HepG2 (cell line): ENCODE measurements around the gene RTF1. TPM values are rescaled to one million over a fixed set of nuclear protein-coding genes. Genes with fewer than 3 reads are reported as not detected.
A peak's percentile ranks its signal among the peaks of the same experiment; 100 is the strongest.

Experiments used
- HMGXB4 ChIP-seq, 2 experiments: sonication (generic) in 1 of 2; formaldehyde crosslinking in 1 of 2; IDR thresholded peaks; 2 replicates each; pipeline versions ENCODE4 v1.4.0 to v1.6.1; 2018 to 2020; ENCODE audit warnings: missing genetic modification reagents in 2 of 2, borderline replicate concordance in 1 of 2, low read depth in 1 of 2, mild to moderate bottlenecking in 1 of 2, missing biosample characterization in 1 of 2
- MIER3 ChIP-seq: IDR thresholded peaks from 2 replicates; pipeline ENCODE4 v1.6.1; 2016; ENCODE audit warnings: missing compliant biosample characterization, borderline replicate concordance
- RXRB ChIP-seq: IDR thresholded peaks from 2 replicates; pipeline ENCODE4 v1.6.1; 2016; ENCODE audit warnings: borderline replicate concordance, missing genetic modification reagents, missing compliant biosample characterization
- SATB2 ChIP-seq: sonication (generic); formaldehyde crosslinking; IDR thresholded peaks from 2 replicates; pipeline ENCODE4 v1.5.0; 2020; ENCODE audit warnings: missing genetic modification reagents
- TAF1 ChIP-seq: sonication (generic); formaldehyde crosslinking; IDR thresholded peaks from 2 replicates; pipeline ENCODE4 v1.4.0; 2020; ENCODE audit warnings: missing genetic modification reagents
- ZBTB26 ChIP-seq: IDR thresholded peaks from 2 replicates; pipeline ENCODE4 v1.6.1; 2016; ENCODE audit warnings: missing compliant biosample characterization, missing genetic modification reagents, borderline replicate concordance
- ZFX ChIP-seq: sonication (generic); formaldehyde crosslinking; IDR thresholded peaks from 2 replicates; pipeline ENCODE4 v1.4.0; 2020; ENCODE audit warnings: mild to moderate bottlenecking, low read depth, missing genetic modification reagents, moderate library complexity
- ZKSCAN8 ChIP-seq: IDR thresholded peaks from 2 replicates; pipeline ENCODE4 v1.6.1; 2016; ENCODE audit warnings: borderline replicate concordance, missing genetic modification reagents, missing compliant biosample characterization
- ZNF160 ChIP-seq: sonication (generic); formaldehyde crosslinking; IDR thresholded peaks from 2 replicates; pipeline ENCODE4 v1.8.0; 2022; ENCODE audit warnings: mild to moderate bottlenecking, inconsistent platforms, missing genetic modification reagents
- ZNF616 ChIP-seq: sonication (generic); formaldehyde crosslinking; IDR thresholded peaks from 2 replicates; pipeline ENCODE4 v1.5.0; 2020; ENCODE audit warnings: low read depth, mild to moderate bottlenecking, missing genetic modification reagents
- ZNF629 ChIP-seq: sonication (generic); formaldehyde crosslinking; conservative IDR thresholded peaks from 2 replicates; pipeline ENCODE4 v1.5.0; 2020; ENCODE audit warnings: missing genetic modification reagents
- ZNF747 ChIP-seq: sonication (generic); formaldehyde crosslinking; IDR thresholded peaks from 2 replicates; pipeline ENCODE4 v1.8.1; 2023; ENCODE audit warnings: missing genetic modification reagents, mild to moderate bottlenecking, borderline replicate concordance
- polyA plus RNA-seq, 8 experiments: library from polyadenylated mRNA; depleted of rRNA in 3 of 8; stranded (reverse) in 7 of 8; unstranded in 1 of 8; fragments of >200 nt; fragmentation: Illumina TruSeq in 4 of 8; extraction: Trizol in 4 of 8; gene quantifications; 2 replicates each; pipeline versions ENCODE4 v1.2.1 to v1.2.3, GENCODE V29; 2011 to 2016; ENCODE audit warnings: low read depth in 4 of 8, missing spikeins in 1 of 8, mixed read lengths in 1 of 8; ENCODE audit not compliant: insufficient read depth in 1 of 8
- total RNA-seq, 5 experiments: library from RNA; depleted of rRNA; stranded (reverse); fragments of >200 nt; fragmentation: Illumina TruSeq; extraction: Trizol; gene quantifications; 2 replicates each; pipeline ENCODE4 v1.2.3, GENCODE V29; 2016; ENCODE audit warnings: low read depth in 1 of 5
- TF ChIP-seq, protein P1 (sequence below): sonication (generic); formaldehyde crosslinking; IDR thresholded peaks from 2 replicates; pipeline ENCODE4 v1.5.0; 2020; ENCODE audit warnings: mild to moderate bottlenecking, missing genetic modification reagents, borderline replicate concordance
- TF ChIP-seq, protein P2 (sequence below): IDR thresholded peaks from 2 replicates; pipeline ENCODE4 v1.6.1; 2016; ENCODE audit warnings: missing genetic modification reagents, missing compliant biosample characterization
- TF ChIP-seq, protein P3 (sequence below): sonication (generic); formaldehyde crosslinking; IDR thresholded peaks from 2 replicates; pipeline ENCODE4 v1.4.0; 2020; ENCODE audit warnings: missing genetic modification reagents

The RTF1 gene
- total and polyA plus RNA-seq, 2 of the 13 experiments (the other 11 are each of a cell fraction or from before 2014, with no cell fraction given) = 13.9 to 17.9 TPM

DNA sequence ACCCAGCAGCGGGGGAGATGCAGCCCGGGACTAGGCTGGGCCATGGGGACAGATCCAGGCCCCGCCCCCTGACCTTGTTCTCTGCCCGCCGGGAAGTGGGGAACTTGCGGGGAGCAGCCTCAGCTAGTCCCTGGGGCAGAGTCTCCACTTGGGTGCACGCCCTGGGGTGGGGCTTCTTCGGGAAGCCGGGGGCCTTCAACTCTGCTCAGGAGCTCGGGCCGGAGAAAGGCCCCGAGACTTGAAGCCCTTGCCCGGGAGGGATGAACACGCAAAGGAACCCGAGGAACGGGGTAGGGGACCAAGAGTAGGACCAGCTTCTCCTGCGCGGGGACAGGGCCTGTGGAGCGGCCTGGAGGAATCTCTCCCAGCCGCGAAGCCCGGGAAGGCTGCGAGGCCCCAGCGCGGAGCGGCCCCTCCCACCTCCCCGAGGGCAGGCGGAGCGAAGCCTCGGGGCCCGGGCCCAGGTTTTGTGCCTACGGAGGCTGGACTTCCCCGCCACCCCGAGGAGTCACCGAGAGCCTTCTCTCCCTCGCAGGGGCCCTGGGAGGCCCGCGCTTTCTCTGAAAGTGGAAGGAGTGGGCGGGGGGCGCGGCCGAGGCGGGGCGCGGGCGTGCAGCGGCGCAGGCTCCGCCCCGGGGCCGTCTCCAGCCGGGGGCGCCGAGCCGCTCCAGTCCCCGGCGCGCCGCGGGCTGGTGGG lies 76.5 kb downstream of the RTF1 start, which contains the start of gene ITPKA (continued):
- TF ChIP-seq, protein P1, sequence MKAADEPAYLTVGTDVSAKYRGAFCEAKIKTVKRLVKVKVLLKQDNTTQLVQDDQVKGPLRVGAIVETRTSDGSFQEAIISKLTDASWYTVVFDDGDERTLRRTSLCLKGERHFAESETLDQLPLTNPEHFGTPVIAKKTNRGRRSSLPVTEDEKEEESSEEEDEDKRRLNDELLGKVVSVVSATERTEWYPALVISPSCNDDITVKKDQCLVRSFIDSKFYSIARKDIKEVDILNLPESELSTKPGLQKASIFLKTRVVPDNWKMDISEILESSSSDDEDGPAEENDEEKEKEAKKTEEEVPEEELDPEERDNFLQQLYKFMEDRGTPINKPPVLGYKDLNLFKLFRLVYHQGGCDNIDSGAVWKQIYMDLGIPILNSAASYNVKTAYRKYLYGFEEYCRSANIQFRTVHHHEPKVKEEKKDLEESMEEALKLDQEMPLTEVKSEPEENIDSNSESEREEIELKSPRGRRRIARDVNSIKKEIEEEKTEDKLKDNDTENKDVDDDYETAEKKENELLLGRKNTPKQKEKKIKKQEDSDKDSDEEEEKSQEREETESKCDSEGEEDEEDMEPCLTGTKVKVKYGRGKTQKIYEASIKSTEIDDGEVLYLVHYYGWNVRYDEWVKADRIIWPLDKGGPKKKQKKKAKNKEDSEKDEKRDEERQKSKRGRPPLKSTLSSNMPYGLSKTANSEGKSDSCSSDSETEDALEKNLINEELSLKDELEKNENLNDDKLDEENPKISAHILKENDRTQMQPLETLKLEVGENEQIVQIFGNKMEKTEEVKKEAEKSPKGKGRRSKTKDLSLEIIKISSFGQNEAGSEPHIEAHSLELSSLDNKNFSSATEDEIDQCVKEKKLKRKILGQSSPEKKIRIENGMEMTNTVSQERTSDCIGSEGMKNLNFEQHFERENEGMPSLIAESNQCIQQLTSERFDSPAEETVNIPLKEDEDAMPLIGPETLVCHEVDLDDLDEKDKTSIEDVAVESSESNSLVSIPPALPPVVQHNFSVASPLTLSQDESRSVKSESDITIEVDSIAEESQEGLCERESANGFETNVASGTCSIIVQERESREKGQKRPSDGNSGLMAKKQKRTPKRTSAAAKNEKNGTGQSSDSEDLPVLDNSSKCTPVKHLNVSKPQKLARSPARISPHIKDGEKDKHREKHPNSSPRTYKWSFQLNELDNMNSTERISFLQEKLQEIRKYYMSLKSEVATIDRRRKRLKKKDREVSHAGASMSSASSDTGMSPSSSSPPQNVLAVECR (CRISPR knock-in tag) = peak; percentile 78
- TF ChIP-seq SATB2 (CRISPR knock-in tag) (0 out of 2 replicates have a peak, but pooled peaks have one; percentile 40), ZBTB26 (no peak), ZNF629 (CRISPR knock-in tag) (no peak), TAF1 (CRISPR knock-in tag) (peak; percentile 67; the same call in 1 of the 2 replicates), ZKSCAN8 (CRISPR knock-in tag) (no peak), ZNF747 (CRISPR knock-in tag) (no peak), MIER3 (CRISPR knock-in tag) (no peak), ZFX (CRISPR knock-in tag) (peak; percentile 94), HMGXB4 (CRISPR knock-in tag; IDR thresholded peaks at IDR 0.05; ENCODE audit: borderline replicate concordance in 1 of 2, low read depth in 1 of 2) (peak; percentile 73 to 78; a peak in 1 of 4 replicates), ZNF160 (CRISPR knock-in tag) (no peak), ZNF616 (0 out of 2 replicates have a peak, but pooled peaks have one; percentile 53), RXRB (CRISPR knock-in tag) (peak; percentile 21; the same call in 1 of the 2 replicates)
- TF ChIP-seq, protein P2, sequence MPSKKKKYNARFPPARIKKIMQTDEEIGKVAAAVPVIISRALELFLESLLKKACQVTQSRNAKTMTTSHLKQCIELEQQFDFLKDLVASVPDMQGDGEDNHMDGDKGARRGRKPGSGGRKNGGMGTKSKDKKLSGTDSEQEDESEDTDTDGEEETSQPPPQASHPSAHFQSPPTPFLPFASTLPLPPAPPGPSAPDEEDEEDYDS (CRISPR knock-in tag) = no peak; the same call in 1 of the 2 replicates
- TF ChIP-seq, protein P3, sequence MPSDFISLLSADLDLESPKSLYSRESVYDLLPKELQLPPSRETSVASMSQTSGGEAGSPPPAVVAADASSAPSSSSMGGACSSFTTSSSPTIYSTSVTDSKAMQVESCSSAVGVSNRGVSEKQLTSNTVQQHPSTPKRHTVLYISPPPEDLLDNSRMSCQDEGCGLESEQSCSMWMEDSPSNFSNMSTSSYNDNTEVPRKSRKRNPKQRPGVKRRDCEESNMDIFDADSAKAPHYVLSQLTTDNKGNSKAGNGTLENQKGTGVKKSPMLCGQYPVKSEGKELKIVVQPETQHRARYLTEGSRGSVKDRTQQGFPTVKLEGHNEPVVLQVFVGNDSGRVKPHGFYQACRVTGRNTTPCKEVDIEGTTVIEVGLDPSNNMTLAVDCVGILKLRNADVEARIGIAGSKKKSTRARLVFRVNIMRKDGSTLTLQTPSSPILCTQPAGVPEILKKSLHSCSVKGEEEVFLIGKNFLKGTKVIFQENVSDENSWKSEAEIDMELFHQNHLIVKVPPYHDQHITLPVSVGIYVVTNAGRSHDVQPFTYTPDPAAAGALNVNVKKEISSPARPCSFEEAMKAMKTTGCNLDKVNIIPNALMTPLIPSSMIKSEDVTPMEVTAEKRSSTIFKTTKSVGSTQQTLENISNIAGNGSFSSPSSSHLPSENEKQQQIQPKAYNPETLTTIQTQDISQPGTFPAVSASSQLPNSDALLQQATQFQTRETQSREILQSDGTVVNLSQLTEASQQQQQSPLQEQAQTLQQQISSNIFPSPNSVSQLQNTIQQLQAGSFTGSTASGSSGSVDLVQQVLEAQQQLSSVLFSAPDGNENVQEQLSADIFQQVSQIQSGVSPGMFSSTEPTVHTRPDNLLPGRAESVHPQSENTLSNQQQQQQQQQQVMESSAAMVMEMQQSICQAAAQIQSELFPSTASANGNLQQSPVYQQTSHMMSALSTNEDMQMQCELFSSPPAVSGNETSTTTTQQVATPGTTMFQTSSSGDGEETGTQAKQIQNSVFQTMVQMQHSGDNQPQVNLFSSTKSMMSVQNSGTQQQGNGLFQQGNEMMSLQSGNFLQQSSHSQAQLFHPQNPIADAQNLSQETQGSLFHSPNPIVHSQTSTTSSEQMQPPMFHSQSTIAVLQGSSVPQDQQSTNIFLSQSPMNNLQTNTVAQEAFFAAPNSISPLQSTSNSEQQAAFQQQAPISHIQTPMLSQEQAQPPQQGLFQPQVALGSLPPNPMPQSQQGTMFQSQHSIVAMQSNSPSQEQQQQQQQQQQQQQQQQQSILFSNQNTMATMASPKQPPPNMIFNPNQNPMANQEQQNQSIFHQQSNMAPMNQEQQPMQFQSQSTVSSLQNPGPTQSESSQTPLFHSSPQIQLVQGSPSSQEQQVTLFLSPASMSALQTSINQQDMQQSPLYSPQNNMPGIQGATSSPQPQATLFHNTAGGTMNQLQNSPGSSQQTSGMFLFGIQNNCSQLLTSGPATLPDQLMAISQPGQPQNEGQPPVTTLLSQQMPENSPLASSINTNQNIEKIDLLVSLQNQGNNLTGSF (CRISPR knock-in tag) = no peak
